ENCODE data around the gene ESYT2.

GRCh38 chr7:158815800-158816128 is 13.5 kb downstream of the ESYT2 start:
- TF ChIP-seq CTCF (IDR thresholded peaks at IDR 0.05) = no peak
- no peak for TF ChIP-seq EP300 (IDR thresholded peaks at IDR 0.05)
